Immature natural killer cell (primary cell): ENCODE data around the gene DIP2C. TPM values are rescaled to one million over a fixed set of nuclear protein-coding genes. Genes with fewer than 3 reads are reported as not detected.
"Not testable (repeated sequence)": the region's sequence is repeated elsewhere in the genome, so short reads cannot be mapped to it uniquely, and the experiment has no call there.

Experiments
- DNase-seq, 3 donors: peaks; one replicate each; pipeline ENCODE4 v3.0.0; 2022; ENCODE audit warnings: mixed read lengths in 1 of 3
- H3K27ac Mint-ChIP-seq, 6 donors: one replicate each; pipeline ENCODE4 v1.8.0; 2020; ENCODE audit warnings: mixed read lengths in 6 of 6, mild to moderate bottlenecking in 5 of 6, inconsistent platforms in 4 of 6, moderate library complexity in 3 of 6
- H3K27me3 Mint-ChIP-seq, 3 donors: one replicate each; pipeline ENCODE4 v1.8.0; 2020 to 2021; ENCODE audit warnings: low read depth in 3 of 3, mild to moderate bottlenecking in 3 of 3, mixed read lengths in 3 of 3, moderate library complexity in 3 of 3, inconsistent platforms in 1 of 3
- H3K36me3 Mint-ChIP-seq, 3 donors: one replicate each; pipeline ENCODE4 v1.8.0; 2020; ENCODE audit warnings: mixed read lengths in 3 of 3, inconsistent platforms in 2 of 3, mild to moderate bottlenecking in 2 of 3
- H3K4me1 Mint-ChIP-seq, 2 donors: one replicate each; pipeline ENCODE4 v1.8.0; 2020; ENCODE audit warnings: inconsistent platforms in 2 of 2, mild to moderate bottlenecking in 2 of 2, mixed read lengths in 2 of 2, moderate library complexity in 1 of 2
- H3K4me3 Mint-ChIP-seq, 5 donors: one replicate each; pipeline ENCODE4 v1.8.0; 2020; ENCODE audit warnings: mild to moderate bottlenecking in 5 of 5, mixed read lengths in 5 of 5, inconsistent platforms in 3 of 5, moderate library complexity in 3 of 5
- H3K9me3 Mint-ChIP-seq, 6 donors: one replicate each; pipeline ENCODE4 v1.8.0; 2020; ENCODE audit warnings: mild to moderate bottlenecking in 6 of 6, mixed read lengths in 6 of 6, inconsistent platforms in 4 of 6, moderate library complexity in 3 of 6
- polyA plus RNA-seq, 3 donors: library from polyadenylated mRNA; unstranded; fragments of 300-500 nt; fragmentation: Illumina TruSeq; gene quantifications; one replicate each; pipeline ENCODE4 v1.2.3, GENCODE V29; 2021

The DIP2C gene
- polyA plus RNA-seq, 3 donors from 2014 or later = 0.06 to 0.41 TPM; not detected in 1

DNA sequence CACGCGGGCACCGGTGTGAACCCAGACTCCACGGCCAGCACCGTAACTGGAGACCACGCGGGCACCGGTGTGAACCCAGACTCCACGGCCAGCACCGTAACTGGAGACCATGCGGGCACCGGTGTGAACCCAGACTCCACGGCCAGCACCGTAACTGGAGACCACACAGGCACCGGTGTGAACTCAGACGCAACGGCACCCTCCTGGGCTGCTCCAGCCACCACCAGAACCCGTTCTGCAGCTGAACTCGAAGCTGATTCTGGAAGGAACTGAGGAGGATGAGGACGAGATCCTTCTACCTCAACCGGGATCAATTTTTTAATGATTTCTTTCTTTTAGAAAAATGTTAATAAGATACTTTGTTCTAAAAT, 56.7 kb downstream of the DIP2C start:
- Mint-ChIP-seq H3K27me3 (peaks cover 5 to 13% (median 7%) of the 10 kb centered on the region in 3 donors), H3K4me1 (peaks cover 7 to 17% of the 10 kb centered on the region in 2 donors)
- not testable (repeated sequence) for H3K4me3 Mint-ChIP-seq, H3K36me3 Mint-ChIP-seq, DNase-seq, H3K27ac Mint-ChIP-seq, H3K9me3 Mint-ChIP-seq

DNA sequence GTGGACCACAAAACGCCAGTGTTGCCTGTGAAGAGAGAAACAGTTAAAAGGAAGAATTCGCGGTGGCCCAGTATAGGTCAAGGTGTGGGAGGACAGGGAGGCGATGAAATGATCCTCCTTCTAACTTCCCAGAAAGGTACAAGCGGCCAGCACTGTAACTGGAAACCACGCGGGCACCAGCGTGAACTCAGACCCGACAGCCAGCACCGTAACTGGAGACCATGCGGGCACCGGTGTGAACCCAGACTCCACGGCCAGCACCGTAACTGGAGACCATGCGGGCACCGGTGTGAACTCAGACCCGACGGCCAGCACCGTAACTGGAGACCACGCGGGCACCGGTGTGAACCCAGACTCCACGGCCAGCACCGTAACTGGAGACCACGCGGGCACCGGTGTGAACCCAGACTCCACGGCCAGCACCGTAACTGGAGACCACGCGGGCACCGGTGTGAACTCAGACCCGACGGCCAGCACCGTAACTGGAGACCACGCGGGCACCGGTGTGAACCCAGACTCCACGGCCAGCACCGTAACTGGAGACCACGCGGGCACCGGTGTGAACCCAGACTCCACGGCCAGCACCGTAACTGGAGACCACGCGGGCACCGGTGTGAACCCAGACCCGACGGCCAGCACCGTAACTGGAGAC, 57.2 kb downstream of the DIP2C start:
- not testable (repeated sequence) for H3K36me3 Mint-ChIP-seq, H3K4me3 Mint-ChIP-seq, H3K9me3 Mint-ChIP-seq, H3K27ac Mint-ChIP-seq, DNase-seq
- H3K4me1 Mint-ChIP-seq = peaks cover 7 to 17% of the 10 kb centered on the region in 2 donors
- peaks cover 0 to 13% (median 10%) of the 10 kb centered on the region in 3 donors for H3K27me3 Mint-ChIP-seq

DNA sequence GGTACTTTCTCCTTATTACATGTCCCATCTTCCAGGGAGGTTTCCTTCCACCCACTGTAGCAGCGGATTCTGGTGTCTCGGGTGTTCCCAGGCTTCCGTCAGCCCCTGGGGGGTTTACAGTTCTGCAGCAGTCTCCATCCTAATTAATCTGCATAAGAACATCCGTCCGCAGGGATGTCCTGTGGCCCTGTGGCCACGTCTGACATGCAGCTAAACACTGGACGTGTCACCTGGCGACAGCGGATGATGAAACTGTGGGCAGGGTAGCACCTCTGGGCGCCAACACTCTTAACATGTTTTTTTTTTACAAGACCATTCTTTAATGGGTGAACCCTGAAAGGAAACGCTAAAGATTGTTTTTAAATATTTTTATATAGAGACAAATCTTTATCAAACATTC, 58.2 kb downstream of the DIP2C start:
- no peaks in the 10 kb centered on the region for H3K36me3 Mint-ChIP-seq
- H3K27ac Mint-ChIP-seq = no peak overlapping the region
- no peaks in the 10 kb centered on the region for H3K9me3 Mint-ChIP-seq
- peaks cover 7 to 17% of the 10 kb centered on the region in 2 donors for H3K4me1 Mint-ChIP-seq
- H3K27me3 Mint-ChIP-seq = peaks cover 4 to 10% (median 7%) of the 10 kb centered on the region in 3 donors
- DNase-seq = no peak
- H3K4me3 Mint-ChIP-seq = no peak overlapping the region

DNA sequence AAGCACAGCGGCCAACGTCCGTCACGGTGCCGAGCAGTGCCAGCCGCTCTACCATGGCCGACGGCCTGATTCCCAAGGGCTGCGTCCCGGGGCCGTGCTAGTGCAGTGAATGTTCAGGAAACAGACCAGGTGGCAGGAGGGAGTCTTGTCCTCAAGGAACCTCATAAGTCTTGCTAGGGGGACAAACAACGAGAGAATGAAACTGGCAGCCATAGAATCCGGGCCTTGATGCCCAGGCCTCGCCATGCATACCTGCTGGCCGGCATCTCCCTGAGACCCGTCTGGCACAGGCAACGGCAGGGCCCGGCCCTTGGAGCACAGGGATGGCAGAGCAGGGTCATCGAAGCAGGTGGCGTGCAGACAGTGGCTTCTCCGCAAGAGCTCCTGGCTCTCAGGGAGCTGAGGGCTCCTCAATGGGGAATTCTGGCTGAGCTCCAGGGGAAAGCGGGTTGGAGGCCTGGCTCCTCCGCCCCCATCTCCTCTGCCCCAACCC, 58.8 kb downstream of the DIP2C start:
- no peak overlapping the region for H3K4me3 Mint-ChIP-seq
- H3K9me3 Mint-ChIP-seq = no peaks in the 10 kb centered on the region
- H3K4me1 Mint-ChIP-seq = peaks cover 7 to 17% of the 10 kb centered on the region in 2 donors
- peaks cover 4 to 10% (median 6%) of the 10 kb centered on the region in 3 donors for H3K27me3 Mint-ChIP-seq
- DNase-seq = no peak
- no peaks in the 10 kb centered on the region for H3K36me3 Mint-ChIP-seq
- H3K27ac Mint-ChIP-seq = no peak overlapping the region

DNA sequence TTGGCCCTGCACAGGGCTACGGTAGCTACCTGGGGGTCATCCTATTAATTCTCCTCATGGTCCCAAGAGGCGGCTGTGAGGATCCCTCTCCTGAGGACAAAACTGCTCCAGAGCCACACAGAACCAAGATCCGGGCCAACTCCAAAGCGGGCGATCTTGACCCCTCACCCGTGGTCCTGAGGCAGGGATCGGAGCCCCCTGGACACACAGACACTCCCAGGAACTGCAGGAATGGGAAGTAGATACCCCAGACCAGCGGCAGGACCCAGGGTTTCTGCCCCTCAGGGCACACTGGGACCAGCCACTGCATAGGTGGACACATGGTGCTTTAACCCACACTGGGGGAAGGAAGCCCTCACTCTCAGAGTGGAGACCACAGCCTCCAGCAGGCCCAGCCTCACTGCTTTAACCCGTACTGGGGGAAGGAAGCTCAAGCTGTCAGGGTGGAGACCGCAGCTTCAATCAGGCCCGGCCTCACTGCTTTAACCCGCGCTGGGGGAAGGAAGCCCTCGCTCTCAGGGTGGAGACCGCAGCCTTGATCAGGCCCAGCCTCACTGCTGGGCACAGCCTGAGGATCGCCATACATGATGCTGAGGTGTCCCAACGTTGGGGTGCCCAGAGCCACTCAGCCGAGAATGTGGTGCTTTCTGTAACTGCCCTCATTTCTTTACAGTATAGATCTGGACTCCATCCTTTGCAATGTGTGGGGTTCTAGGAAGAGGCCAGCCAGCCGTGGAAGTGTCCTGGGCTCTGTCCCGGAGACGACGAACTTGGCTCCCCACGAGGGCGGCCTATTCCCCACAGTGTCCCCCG, 60.1 kb downstream of the DIP2C start:
- Mint-ChIP-seq H3K9me3 (no peaks in the 10 kb centered on the region), H3K27me3 (peaks cover 4 to 5% (median 5%) of the 10 kb centered on the region in 3 donors), H3K36me3 (no peaks in the 10 kb centered on the region)

DNA sequence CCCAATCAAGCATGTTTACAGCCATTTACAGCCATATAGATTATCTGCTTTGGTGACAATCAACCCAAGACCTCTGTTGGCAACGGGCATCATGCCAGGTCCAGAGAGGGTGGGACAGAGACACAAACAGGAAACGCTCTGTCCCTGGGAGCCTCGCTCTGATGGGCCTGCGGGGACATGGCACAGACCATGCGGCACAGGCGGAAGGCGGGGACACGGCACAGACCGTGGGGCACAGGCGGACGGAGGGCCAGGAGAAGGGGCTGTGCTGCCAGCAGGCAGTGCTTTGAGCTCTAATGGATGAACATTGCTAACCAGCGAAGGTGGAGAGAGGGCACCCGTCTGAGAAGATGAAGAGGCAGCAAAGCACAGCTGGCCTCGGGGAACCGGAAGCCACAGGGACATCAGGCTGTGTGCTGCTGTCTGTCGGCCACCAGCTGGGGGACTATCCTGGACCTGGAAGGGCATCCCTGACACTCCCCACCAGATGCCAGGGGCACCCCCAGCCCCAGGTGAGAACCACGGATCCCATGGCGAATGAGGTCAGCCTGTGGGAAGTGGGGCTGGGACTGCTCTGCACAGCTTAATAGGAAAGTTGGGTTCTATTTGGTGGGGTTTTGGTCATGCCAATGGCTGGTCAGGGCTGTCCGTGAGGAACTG, 61.0 kb downstream of the DIP2C start:
- Mint-ChIP-seq H3K4me3 (peak overlapping the region in 1 of 5 donors; percentile 13), H3K36me3 (no peaks in the 10 kb centered on the region), H3K27me3 (peaks cover 2 to 6% (median 4%) of the 10 kb centered on the region in 3 donors), H3K4me1 (peaks cover 7 to 17% of the 10 kb centered on the region in 2 donors), H3K9me3 (no peaks in the 10 kb centered on the region), H3K27ac (no peak overlapping the region)
- no peak for DNase-seq

More for the DNA sequence above, 60.1 kb downstream of the DIP2C start:
- Mint-ChIP-seq H3K4me1 (peaks cover 7 to 17% of the 10 kb centered on the region in 2 donors), H3K4me3 (peak overlapping the region in 1 of 5 donors; percentile 13), H3K27ac (no peak overlapping the region)
- peak in 1 of 3 donors; percentile 3 for DNase-seq

DNA sequence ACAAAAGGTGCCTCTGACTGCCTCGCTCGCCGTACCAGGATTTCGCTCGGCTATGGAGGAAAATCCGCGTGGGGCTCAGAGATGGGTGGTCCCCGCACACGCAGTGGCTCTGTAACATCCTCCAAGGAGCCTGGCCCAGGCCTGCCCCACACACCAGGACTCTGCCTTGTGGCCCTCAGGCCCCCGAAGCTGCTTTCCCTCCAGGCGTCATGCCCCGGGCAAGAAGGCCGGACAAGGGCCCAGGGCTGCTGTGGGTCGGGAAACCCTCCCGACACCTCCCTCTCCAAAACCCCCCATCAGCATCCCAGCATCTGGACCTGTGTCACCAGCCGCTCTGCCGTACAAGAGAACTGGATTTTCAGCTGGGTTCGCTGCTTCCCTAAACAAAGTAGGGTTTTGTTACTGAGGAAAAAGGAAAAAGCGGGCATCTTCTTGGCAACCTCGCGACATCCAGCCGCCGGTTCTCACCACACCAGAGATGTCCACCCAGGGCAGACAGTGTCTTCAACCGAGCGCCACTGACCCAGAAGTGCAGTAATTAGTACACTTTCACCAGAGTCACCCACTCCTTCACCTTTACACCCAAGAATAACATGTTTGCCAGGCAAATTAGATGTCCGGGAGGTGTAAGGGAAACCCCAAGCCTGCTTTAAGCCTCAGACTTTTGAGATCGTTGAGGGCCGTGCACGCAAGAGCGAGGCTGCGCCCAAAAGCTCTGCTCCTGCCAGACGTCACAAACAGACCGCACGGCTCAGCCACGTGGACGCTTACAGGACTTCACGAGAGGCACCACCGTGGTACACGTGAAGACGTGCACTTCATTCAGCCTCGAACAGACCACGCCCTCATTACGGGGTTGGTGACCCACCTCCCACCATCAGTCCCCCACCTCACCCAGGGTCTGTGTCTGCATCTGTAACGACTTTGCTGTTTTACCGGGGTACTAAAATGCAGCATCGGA, 62.2 kb downstream of the DIP2C start:
- H3K4me1 Mint-ChIP-seq = peaks cover 7 to 17% of the 10 kb centered on the region in 2 donors
- H3K27me3 Mint-ChIP-seq = peaks cover 2 to 6% (median 4%) of the 10 kb centered on the region in 3 donors
- H3K4me3 Mint-ChIP-seq = no peak overlapping the region
- no peaks in the 10 kb centered on the region for H3K36me3 Mint-ChIP-seq
- no peak overlapping the region for H3K27ac Mint-ChIP-seq
- H3K9me3 Mint-ChIP-seq = no peaks in the 10 kb centered on the region
- no peak for DNase-seq

DNA sequence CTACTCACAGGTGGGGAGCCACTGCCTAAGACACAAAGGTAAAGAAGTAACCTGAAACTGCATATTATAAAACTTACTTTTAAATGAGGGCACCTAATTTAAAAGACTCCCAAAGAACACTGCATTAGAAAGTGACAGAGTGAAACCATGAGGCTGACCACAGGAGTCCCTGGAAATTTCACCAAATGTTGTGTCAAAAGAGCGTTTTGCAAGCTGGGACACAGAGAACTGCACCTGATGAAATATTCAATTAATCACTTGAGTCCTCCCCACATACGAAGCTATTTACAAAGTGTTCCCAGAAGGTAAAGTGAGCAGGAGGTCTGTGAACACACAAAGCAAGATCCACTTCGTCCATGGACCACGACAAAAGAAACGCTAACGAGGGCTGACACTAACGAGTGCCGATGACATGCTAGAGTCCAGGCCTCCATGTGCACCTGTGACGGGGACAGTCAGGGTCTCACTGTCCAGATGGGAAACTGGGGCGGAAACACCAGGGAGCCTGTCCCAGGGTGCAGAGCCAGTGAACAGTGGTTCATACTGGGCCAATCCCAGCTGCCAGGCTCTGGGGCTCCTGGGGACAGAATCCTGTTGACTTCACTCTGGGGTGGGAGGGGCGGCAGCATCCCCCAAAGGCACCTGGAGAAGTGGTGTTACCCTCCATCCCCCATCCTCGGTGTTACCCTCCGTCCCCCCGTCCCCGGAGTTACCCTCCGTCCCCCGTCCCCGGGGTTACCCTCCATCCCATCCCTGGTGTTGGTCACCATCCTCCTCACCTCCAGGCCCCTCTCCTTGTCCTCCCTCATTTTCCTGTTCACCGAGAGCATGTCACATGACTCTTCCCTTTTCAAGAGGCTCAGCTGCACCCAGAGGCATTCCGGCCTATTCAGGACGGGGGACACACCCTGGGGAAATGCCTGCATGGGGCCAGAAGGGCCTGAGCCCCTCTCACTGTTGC, 63.4 kb downstream of the DIP2C start:
- H3K27me3 Mint-ChIP-seq = peaks cover 4 to 13% (median 6%) of the 10 kb centered on the region in 3 donors
- H3K4me1 Mint-ChIP-seq = peaks cover 7 to 17% of the 10 kb centered on the region in 2 donors
- no peak for DNase-seq
- no peak overlapping the region for H3K27ac Mint-ChIP-seq
- H3K4me3 Mint-ChIP-seq = no peak overlapping the region
- H3K9me3 Mint-ChIP-seq = no peaks in the 10 kb centered on the region
- peaks cover 0 to 3% (median 0%) of the 10 kb centered on the region in 3 donors for H3K36me3 Mint-ChIP-seq

DNA sequence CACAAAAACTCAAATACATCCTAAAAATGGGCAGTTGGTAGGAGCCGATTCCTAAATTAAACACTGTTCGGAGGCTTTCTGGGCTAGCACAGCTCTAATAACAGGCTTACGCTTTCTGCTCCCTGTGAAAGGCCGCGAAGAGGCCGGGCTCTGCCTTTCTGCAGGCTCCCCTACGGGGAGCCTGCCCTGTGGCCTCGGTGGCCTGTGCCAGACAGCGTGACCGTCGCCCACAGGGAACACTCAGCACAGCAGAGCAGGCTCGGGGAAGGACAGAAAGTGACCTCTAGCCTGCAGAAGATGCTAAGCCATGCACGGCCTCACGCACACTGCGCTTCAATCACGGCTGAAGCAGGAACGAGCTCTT, 64.2 kb downstream of the DIP2C start:
- H3K27me3 Mint-ChIP-seq = peaks cover 4 to 13% (median 8%) of the 10 kb centered on the region in 3 donors
- H3K36me3 Mint-ChIP-seq = peaks cover 0 to 3% (median 0%) of the 10 kb centered on the region in 3 donors
- H3K9me3 Mint-ChIP-seq = no peaks in the 10 kb centered on the region
- no peak overlapping the region for H3K4me3 Mint-ChIP-seq
- H3K4me1 Mint-ChIP-seq = peaks cover 7 to 16% of the 10 kb centered on the region in 2 donors
- DNase-seq = no peak
- H3K27ac Mint-ChIP-seq = no peak overlapping the region

DNA sequence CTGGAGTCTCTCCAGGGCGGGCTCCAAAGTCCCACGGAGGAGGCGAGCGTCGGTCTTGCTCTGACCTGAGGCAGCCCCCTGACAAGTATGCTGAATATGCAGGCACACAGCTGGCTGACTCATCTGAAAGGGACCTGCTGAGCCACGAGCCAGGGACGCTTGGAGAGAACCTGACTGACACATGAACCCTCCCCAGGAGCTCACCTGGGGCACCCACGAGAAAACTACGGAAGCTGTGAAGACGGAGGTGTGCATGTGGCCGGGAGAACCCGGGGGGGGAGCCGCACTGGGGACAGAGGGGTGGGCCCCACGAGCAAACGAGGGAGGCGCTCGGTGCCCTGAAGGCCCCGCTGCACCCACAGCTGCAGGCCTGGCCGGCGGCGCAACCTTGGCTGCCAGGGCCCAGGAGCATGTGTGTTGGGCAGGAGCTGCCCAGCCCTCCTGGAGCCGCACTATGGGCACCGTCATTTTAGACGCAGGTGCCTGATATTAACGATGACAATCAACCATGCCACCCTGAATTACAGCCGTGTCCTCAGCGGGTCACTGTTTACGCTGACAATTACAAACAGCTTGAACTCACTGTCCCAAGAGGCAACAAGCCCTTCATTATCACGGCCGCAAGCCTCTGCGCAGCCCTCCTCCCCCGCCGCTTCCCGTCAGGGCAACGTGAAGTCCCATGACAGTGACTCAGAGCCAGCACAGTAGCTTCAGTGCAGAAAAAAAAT, 64.7 kb downstream of the DIP2C start:
- no peak for DNase-seq
- Mint-ChIP-seq H3K36me3 (peaks cover 0 to 3% (median 0%) of the 10 kb centered on the region in 3 donors), H3K4me3 (no peak overlapping the region), H3K9me3 (no peaks in the 10 kb centered on the region), H3K27me3 (peaks cover 2 to 13% (median 9%) of the 10 kb centered on the region in 3 donors), H3K27ac (no peak overlapping the region), H3K4me1 (peaks cover 4 to 11% of the 10 kb centered on the region in 2 donors)

DNA sequence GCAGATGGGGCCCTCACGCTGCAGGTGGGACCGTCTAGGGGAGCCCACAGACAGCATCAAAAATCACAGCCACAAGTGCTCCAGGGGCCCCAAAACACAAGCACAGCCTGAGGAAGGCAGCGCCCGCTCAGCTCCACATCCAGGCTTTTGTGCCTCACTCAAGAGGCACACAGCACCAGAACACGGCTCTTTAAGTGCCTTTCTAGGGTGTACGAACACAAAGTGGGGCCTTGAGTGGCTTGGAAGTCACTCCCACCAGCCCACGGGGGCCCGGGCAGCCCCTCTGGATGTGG, 65.2 kb downstream of the DIP2C start:
- H3K9me3 Mint-ChIP-seq = no peaks in the 10 kb centered on the region
- no peak overlapping the region for H3K4me3 Mint-ChIP-seq
- H3K27me3 Mint-ChIP-seq = peaks cover 1 to 13% (median 9%) of the 10 kb centered on the region in 3 donors

More for the DNA sequence above, 65.2 kb downstream of the DIP2C start:
- Mint-ChIP-seq H3K27ac (no peak overlapping the region), H3K36me3 (peaks cover 0 to 3% (median 0%) of the 10 kb centered on the region in 3 donors), H3K4me1 (peaks cover 2 to 6% of the 10 kb centered on the region in 2 donors)
- DNase-seq = no peak
